DOHH2 (cell line): ENCODE data around the gene SLC27A1.

ENCODE experiments used
- H3F3A ChIP-seq: fragments of 200-600 bp; sonication (generic), shearing (Covaris generic); 2 replicates; pipeline ENCODE4 v1.6.0; 2016; ENCODE audit warnings: antibody characterized with exemption, mild to moderate bottlenecking; ENCODE audit not compliant: control insufficient read depth, insufficient read depth
- H3K27ac ChIP-seq: fragments of 200-600 bp; sonication (generic); 2 replicates; pipeline ENCODE4 v1.5.1; 2014; ENCODE audit warnings: low read depth, mild to moderate bottlenecking, low read length, moderate library complexity
- H3K27me3 ChIP-seq: fragments of 200-600 bp; sonication (generic); 2 replicates; pipeline ENCODE4 v1.6.1; 2014; ENCODE audit warnings: mild to moderate bottlenecking, low read length, mixed read lengths; ENCODE audit not compliant: control insufficient read depth
- H3K36me3 ChIP-seq: fragments of 200-600 bp; sonication (generic); 2 replicates; pipeline ENCODE4 v1.6.1; 2014; ENCODE audit warnings: mild to moderate bottlenecking, low read length, moderate library complexity, mixed read lengths; ENCODE audit not compliant: control insufficient read depth
- H3K4me1 ChIP-seq: fragments of 200-600 bp; sonication (generic); 2 replicates; pipeline ENCODE4 v1.6.1; 2014; ENCODE audit warnings: mild to moderate bottlenecking, low read length, mixed read lengths; ENCODE audit not compliant: control insufficient read depth
- H3K4me2 ChIP-seq: fragments of 200-600 bp; sonication (generic); 2 replicates; pipeline ENCODE4 v1.6.0; 2014; ENCODE audit warnings: mild to moderate bottlenecking, low read length, moderate library complexity
- H3K4me3 ChIP-seq: fragments of 200-600 bp; sonication (generic); 2 replicates; pipeline ENCODE4 v1.5.1; 2014; ENCODE audit warnings: mild to moderate bottlenecking, low read length, mixed read lengths
- H3K79me2 ChIP-seq: fragments of 200-600 bp; sonication (generic); 2 replicates; pipeline ENCODE4 v1.6.1; 2014; ENCODE audit warnings: mild to moderate bottlenecking, low read length, mixed read lengths; ENCODE audit not compliant: control insufficient read depth
- H3K9me2 ChIP-seq: fragments of 200-600 bp; sonication (generic); replicated peaks from 2 replicates; pipeline ENCODE4 v1.6.1; 2014; ENCODE audit warnings: mild to moderate bottlenecking, low read length, mixed read lengths; ENCODE audit not compliant: control insufficient read depth
- H3K9me3 ChIP-seq: fragments of 200-600 bp; sonication (generic); 2 replicates; pipeline ENCODE4 v1.6.1; 2014; ENCODE audit warnings: antibody characterized with exemption, low read length, mixed read lengths; ENCODE audit not compliant: control insufficient read depth, insufficient read depth
- H4K20me1 ChIP-seq: fragments of 200-600 bp; sonication (generic); 2 replicates; pipeline ENCODE4 v1.6.0; 2014; ENCODE audit warnings: low read depth, mild to moderate bottlenecking, antibody characterized with exemption, low read length, moderate library complexity; ENCODE audit not compliant: control insufficient read depth, insufficient read depth
- EZH2phosphoT487 ChIP-seq: fragments of 200-600 bp; sonication (generic); IDR thresholded peaks from 2 replicates; pipeline ENCODE4 v1.6.1; 2017; ENCODE audit warnings: borderline replicate concordance, mild to moderate bottlenecking, antibody characterized with exemption, low read length, moderate library complexity, mixed read lengths
- TF ChIP-seq, protein P1 (sequence below): fragments of 200-600 bp; sonication (generic); IDR thresholded peaks from one replicate; pipeline ENCODE4 v1.5.1; 2014; ENCODE audit warnings: antibody characterized with exemption, mild to moderate bottlenecking, low read depth, low read length; ENCODE audit not compliant: poor library complexity, severe bottlenecking

SLC27A1 gene

DNA sequence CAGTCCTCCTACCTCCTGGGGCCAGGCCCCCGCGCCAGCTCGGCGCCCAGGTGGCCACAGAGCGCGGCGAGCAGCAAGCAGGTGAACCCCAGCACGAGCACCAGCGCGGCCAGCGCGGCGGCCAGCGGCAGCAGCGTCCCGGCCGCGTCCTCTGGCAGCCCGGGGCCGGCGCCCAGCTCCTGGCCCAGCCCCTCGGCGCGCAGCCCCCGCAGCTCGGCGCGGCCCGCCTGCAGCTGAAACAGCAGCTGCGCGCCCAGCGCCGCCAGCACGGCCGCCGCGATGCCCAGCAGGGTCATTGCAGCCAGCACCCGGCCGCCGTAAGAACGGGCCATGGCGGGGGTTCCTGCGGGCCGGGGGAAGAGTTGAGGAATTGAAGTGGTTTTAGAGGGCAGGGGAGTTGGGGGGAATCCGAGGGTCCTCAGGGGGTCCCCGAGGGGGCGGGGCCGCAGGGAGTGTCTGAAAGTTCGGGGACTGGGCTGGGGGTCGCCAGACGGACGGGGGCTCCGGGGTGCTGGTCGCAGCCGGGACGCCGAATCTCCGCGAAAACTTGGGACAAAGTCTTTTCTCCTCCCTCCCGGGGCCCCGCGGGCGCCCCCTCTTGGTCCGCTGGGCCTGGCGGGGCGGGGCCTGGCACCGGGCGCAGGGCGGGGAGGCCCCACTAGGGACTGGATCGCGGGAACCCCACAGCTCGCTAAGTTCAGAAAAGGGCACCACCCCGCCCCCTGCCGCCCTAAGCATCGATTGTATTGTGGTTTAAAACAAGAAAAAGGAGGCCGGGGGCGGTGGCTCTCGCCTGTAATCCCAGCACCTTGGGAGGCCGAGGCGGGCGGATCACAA, 22.0 kb upstream of the SLC27A1 start, which contains the start of gene TMEM221:
Gene TMEM221, minus strand, starts transcription at position 538 of the 837 bp plus-strand sequence. Its CDS starts 206 bp downstream, at position 332.
- peaks cover 22% of the 10 kb centered on the region for H3F3A ChIP-seq
- H4K20me1 ChIP-seq = no peaks in the 10 kb centered on the region
- peaks cover 32% of the 10 kb centered on the region for H3K4me1 ChIP-seq
- H3K4me2 ChIP-seq = peak within 1 kb of the TSS; percentile 74
- no peaks in the 10 kb centered on the region for H3K9me2 ChIP-seq
- no peaks in the 10 kb centered on the region for H3K79me2 ChIP-seq
- H3K9me3 ChIP-seq = no peaks in the 10 kb centered on the region
- 0 out of 2 replicates have a peak, but pooled peaks have one; percentile 43 for TF ChIP-seq EZH2phosphoT487
- TF ChIP-seq, protein P1, sequence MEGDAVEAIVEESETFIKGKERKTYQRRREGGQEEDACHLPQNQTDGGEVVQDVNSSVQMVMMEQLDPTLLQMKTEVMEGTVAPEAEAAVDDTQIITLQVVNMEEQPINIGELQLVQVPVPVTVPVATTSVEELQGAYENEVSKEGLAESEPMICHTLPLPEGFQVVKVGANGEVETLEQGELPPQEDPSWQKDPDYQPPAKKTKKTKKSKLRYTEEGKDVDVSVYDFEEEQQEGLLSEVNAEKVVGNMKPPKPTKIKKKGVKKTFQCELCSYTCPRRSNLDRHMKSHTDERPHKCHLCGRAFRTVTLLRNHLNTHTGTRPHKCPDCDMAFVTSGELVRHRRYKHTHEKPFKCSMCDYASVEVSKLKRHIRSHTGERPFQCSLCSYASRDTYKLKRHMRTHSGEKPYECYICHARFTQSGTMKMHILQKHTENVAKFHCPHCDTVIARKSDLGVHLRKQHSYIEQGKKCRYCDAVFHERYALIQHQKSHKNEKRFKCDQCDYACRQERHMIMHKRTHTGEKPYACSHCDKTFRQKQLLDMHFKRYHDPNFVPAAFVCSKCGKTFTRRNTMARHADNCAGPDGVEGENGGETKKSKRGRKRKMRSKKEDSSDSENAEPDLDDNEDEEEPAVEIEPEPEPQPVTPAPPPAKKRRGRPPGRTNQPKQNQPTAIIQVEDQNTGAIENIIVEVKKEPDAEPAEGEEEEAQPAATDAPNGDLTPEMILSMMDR = peak; percentile 59
- H3K27me3 ChIP-seq = peaks cover 23% of the 10 kb centered on the region
- H3K27ac ChIP-seq = no peak within 1 kb of the TSS
- no peaks in the 10 kb centered on the region for H3K36me3 ChIP-seq
- peak within 1 kb of the TSS; percentile 62 for H3K4me3 ChIP-seq

DNA sequence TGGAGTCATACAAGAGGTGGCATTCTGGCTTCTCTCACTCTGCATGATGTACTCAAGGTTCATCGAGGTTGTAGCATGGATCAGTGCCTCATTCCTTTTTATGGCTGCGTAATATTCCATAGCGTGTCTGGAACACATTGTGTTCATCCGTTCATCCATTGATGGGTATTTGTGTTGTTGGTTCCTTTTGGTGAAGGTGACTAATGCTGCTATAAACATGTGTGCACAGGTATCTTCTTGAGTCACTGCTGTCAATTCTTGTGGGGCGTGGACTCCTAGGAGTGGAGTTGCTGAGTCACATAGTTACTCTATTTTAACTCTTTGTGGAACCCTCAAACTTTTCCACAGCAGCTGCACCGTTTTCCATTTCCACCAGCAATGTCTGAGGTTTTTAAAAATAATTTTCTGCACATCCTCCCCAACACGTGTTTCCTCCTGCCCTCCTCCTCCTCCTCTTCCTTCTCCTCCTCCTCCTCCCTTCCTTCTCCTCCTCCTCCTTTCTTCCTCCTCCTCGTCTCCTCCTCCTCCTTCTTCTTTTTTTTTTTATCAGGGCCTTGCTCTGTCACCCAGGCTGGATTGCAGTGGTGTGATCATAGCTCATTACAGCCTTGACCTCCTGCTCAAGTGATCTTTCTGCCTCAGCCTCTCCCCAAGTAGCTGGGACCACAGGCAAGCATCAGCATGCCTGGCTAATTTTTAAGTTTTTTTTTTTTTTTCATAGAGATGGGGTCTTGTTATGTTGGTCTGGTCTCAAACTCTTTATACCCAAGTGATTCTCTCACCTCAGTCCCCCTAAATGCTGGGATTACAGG, 19.9 kb upstream of the SLC27A1 start:
- Histone ChIP-seq H3F3A (peaks cover 22% of the 10 kb centered on the region), H3K4me3 (peak overlapping the region; percentile 38), H3K4me2 (peak overlapping the region; percentile 49), H4K20me1 (no peaks in the 10 kb centered on the region), H3K9me2 (no peaks in the 10 kb centered on the region), H3K36me3 (no peaks in the 10 kb centered on the region), H3K4me1 (peaks cover 36% of the 10 kb centered on the region), H3K27me3 (peaks cover 21% of the 10 kb centered on the region), H3K27ac (peak overlapping the region; percentile 29), H3K9me3 (no peaks in the 10 kb centered on the region), H3K79me2 (no peaks in the 10 kb centered on the region)
- TF ChIP-seq, protein P1 = no peak
- no peak for TF ChIP-seq EZH2phosphoT487

DNA sequence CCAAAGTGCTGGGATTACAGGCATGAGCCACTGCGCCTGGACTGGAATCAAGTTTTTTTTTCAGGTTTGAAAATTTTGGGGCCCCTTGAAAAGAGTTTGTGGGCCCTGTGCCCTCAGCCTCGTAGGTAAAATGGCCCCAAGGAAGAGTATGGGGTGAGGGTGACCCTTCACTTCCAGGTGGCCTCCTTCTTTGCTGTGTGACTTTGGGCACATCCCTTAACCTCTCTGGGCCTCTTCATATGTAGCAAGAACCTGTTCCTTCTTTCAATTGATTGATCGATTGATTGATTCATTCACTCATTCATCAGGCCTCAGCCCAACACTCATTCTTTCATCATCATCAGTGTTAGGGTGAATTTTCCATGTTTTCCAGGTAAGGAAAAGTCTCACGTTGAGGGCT, 18.5 kb upstream of the SLC27A1 start:
- TF ChIP-seq EZH2phosphoT487 = no peak
- TF ChIP-seq, protein P1 = no peak
- H3K27ac ChIP-seq = no peak overlapping the region

More for the DNA sequence above, 18.5 kb upstream of the SLC27A1 start:
- H3F3A ChIP-seq = peaks cover 22% of the 10 kb centered on the region
- no peaks in the 10 kb centered on the region for H4K20me1 ChIP-seq
- H3K4me2 ChIP-seq = no peak overlapping the region
- H3K4me3 ChIP-seq = no peak overlapping the region
- peaks cover 14% of the 10 kb centered on the region for H3K27me3 ChIP-seq
- H3K9me2 ChIP-seq = no peaks in the 10 kb centered on the region
- no peaks in the 10 kb centered on the region for H3K9me3 ChIP-seq
- no peaks in the 10 kb centered on the region for H3K36me3 ChIP-seq
- no peaks in the 10 kb centered on the region for H3K79me2 ChIP-seq
- H3K4me1 ChIP-seq = peaks cover 36% of the 10 kb centered on the region
